GM13976 (cell line): Measurements from ENCODE around the gene CTDSP1.
A peak's percentile ranks its signal among the peaks of the same experiment; 100 is the strongest.

Source experiments
- DNase-seq: peaks from one replicate; pipeline ENCODE4 v3.0.0; 2012; ENCODE audit warnings: low spot score
- in situ Hi-C: fragments of 300-500 bp; cut with MboI; formaldehyde crosslinking; loops from one replicate; pipeline ENCODE4 v1.12.0; 2022; ENCODE audit warnings: low sequenced_read_pairs, mixed read lengths, inconsistent platforms; ENCODE audit not compliant: unreplicated experiment
- TF ChIP-seq, protein P1 (sequence below): IDR thresholded peaks from 2 replicates; pipeline ENCODE4 v1.5.1; 2012; ENCODE audit warnings: borderline replicate concordance, mild to moderate bottlenecking; ENCODE audit not compliant: insufficient read depth; ENCODE audit errors: extremely low read depth, missing control alignments, control extremely low read depth

The CTDSP1 gene

GRCh38 chr2:218391202-218391601 is 8.5 kb upstream of the CTDSP1 start:
- DNase-seq = no peak

DNA sequence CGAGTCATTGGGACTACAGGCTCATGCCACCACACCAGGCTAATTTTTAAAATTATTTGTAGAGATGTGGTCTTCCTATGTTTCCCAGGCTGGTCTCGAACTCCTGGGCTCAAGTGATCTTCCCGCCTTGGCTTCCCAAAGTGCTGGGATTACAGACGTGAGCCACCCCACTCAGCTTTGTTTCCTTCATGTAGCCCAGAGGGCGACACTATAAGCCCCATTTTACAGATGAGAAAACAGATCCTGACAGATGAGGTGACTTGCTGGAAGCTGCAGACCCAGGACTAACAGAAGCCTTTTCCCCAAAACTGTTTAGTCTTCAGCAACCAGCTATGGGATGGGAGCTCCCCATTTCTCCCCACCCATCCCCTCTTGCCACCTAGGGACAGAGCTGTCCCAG is 7.2 kb upstream of the CTDSP1 start:
- TF ChIP-seq, protein P1, sequence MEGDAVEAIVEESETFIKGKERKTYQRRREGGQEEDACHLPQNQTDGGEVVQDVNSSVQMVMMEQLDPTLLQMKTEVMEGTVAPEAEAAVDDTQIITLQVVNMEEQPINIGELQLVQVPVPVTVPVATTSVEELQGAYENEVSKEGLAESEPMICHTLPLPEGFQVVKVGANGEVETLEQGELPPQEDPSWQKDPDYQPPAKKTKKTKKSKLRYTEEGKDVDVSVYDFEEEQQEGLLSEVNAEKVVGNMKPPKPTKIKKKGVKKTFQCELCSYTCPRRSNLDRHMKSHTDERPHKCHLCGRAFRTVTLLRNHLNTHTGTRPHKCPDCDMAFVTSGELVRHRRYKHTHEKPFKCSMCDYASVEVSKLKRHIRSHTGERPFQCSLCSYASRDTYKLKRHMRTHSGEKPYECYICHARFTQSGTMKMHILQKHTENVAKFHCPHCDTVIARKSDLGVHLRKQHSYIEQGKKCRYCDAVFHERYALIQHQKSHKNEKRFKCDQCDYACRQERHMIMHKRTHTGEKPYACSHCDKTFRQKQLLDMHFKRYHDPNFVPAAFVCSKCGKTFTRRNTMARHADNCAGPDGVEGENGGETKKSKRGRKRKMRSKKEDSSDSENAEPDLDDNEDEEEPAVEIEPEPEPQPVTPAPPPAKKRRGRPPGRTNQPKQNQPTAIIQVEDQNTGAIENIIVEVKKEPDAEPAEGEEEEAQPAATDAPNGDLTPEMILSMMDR = no peak
- DNase-seq = no peak
- in situ Hi-C loops = no loop called here

More at GRCh38 chr2:218391202-218391601, 8.5 kb upstream of the CTDSP1 start:
- in situ Hi-C loops = no loop called here
- TF ChIP-seq, protein P1 = no peak

GRCh38 chr2:218392891-218393462 is 6.7 kb upstream of the CTDSP1 start:
- in situ Hi-C loops = no loop called here
- DNase-seq = peak; percentile 10
- TF ChIP-seq, protein P1 = no peak

GRCh38 chr2:218393750-218394290 is 5.8 kb upstream of the CTDSP1 start:
- TF ChIP-seq, protein P1 = no peak
- in situ Hi-C loops = no loop called here
- DNase-seq = peak; percentile 16

GRCh38 chr2:218394298-218395089 is 5.2 kb upstream of the CTDSP1 start:
- DNase-seq = peak; percentile 17
- TF ChIP-seq, protein P1 = no peak
- in situ Hi-C loops = no loop called here

DNA sequence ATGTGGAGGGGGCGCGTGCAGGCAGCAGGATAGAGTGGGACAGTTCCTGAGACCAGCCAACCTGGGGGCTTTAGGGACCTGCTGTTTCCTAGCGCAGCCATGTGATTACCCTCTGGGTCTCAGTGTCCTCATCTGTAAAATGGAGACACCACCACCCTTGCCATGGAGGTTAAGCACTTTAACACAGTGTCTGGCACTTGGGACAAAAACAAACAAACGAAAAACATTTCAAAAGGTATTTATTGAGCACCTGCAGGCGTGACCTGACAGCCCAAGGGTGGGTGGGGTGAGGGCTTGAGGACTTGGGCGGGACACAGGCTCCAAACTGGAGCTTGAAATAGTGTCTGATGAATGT is 4.6 kb upstream of the CTDSP1 start:
- in situ Hi-C loops = no loop called here
- no peak for DNase-seq
- TF ChIP-seq, protein P1 = no peak

- TF ChIP-seq, protein P1 = no peak
- in situ Hi-C loops = no loop called here
- DNase-seq = no peak
Observed at GRCh38 chr2:218395456-218395825, 4.2 kb upstream of the CTDSP1 start.
